ENCODE results near the gene KITLG. TPM values are rescaled to one million over a fixed set of nuclear protein-coding genes. Genes with fewer than 3 reads are reported as not detected.

Gene KITLG
- total RNA-seq, 1 donor from 2014 or later, result 0.61 TPM

- no peaks in the 10 kb centered on the region for H3K27me3 Mint-ChIP-seq (ENCODE audit: unreplicated experiment)
- TF ChIP-seq CTCF (IDR thresholded peaks at IDR 0.05; ENCODE audit: partially characterized antibody, unreplicated experiment), result no peak
- H3K4me3 Mint-ChIP-seq (ENCODE audit: unreplicated experiment), result no peak overlapping the region
- H3K36me3 Mint-ChIP-seq (ENCODE audit: unreplicated experiment), result no peaks in the 10 kb centered on the region
- no peak overlapping the region for H3K27ac Mint-ChIP-seq (ENCODE audit: unreplicated experiment)
- no peaks in the 10 kb centered on the region for H3K9me3 Mint-ChIP-seq (ENCODE audit: unreplicated experiment)
- no peak for DNase-seq
- no peaks in the 10 kb centered on the region for H3K4me1 Mint-ChIP-seq (ENCODE audit: low read depth, unreplicated experiment)
Measured at GRCh38 chr12:88546226-88546625, 34.0 kb downstream of the KITLG start.

- no peak overlapping the region for H3K27ac Mint-ChIP-seq (ENCODE audit: unreplicated experiment)
Measured at GRCh38 chr12:88544991-88545980, 35.0 kb downstream of the KITLG start.

GRCh38 chr12:88539893-88540292, 40.4 kb downstream of the KITLG start:
- no peaks in the 10 kb centered on the region for H3K36me3 Mint-ChIP-seq (ENCODE audit: unreplicated experiment)
- H3K27me3 Mint-ChIP-seq (ENCODE audit: unreplicated experiment), result no peaks in the 10 kb centered on the region
- no peaks in the 10 kb centered on the region for H3K9me3 Mint-ChIP-seq (ENCODE audit: unreplicated experiment)
- TF ChIP-seq CTCF (IDR thresholded peaks at IDR 0.05; ENCODE audit: partially characterized antibody, unreplicated experiment), result no peak
- no peaks in the 10 kb centered on the region for H3K4me1 Mint-ChIP-seq (ENCODE audit: low read depth, unreplicated experiment)
- no peak overlapping the region for H3K4me3 Mint-ChIP-seq (ENCODE audit: unreplicated experiment)
- no peak overlapping the region for H3K27ac Mint-ChIP-seq (ENCODE audit: unreplicated experiment)
- no peak for DNase-seq

More at GRCh38 chr12:88544991-88545980, 35.0 kb downstream of the KITLG start:
- Mint-ChIP-seq H3K4me3 (ENCODE audit: unreplicated experiment) (no peak overlapping the region), H3K27me3 (ENCODE audit: unreplicated experiment) (no peaks in the 10 kb centered on the region), H3K36me3 (ENCODE audit: unreplicated experiment) (no peaks in the 10 kb centered on the region), H3K4me1 (ENCODE audit: low read depth, unreplicated experiment) (no peaks in the 10 kb centered on the region), H3K9me3 (ENCODE audit: unreplicated experiment) (no peaks in the 10 kb centered on the region)
- no peak for TF ChIP-seq CTCF (IDR thresholded peaks at IDR 0.05; ENCODE audit: partially characterized antibody, unreplicated experiment)
- DNase-seq, result no peak

- Mint-ChIP-seq H3K4me1 (ENCODE audit: low read depth, unreplicated experiment) (no peaks in the 10 kb centered on the region), H3K36me3 (ENCODE audit: unreplicated experiment) (no peaks in the 10 kb centered on the region), H3K27ac (ENCODE audit: unreplicated experiment) (no peak overlapping the region), H3K9me3 (ENCODE audit: unreplicated experiment) (no peaks in the 10 kb centered on the region), H3K27me3 (ENCODE audit: unreplicated experiment) (no peaks in the 10 kb centered on the region), H3K4me3 (ENCODE audit: unreplicated experiment) (no peak overlapping the region)
- no peak for TF ChIP-seq CTCF (IDR thresholded peaks at IDR 0.05; ENCODE audit: partially characterized antibody, unreplicated experiment)
- no peak for DNase-seq
Measured at GRCh38 chr12:88538697-88539096, 41.6 kb downstream of the KITLG start.

GRCh38 chr12:88538250-88538649, 42.0 kb downstream of the KITLG start:
- TF ChIP-seq CTCF (IDR thresholded peaks at IDR 0.05; ENCODE audit: partially characterized antibody, unreplicated experiment), result no peak
- H3K27ac Mint-ChIP-seq (ENCODE audit: unreplicated experiment), result no peak overlapping the region
- DNase-seq, result no peak
- H3K36me3 Mint-ChIP-seq (ENCODE audit: unreplicated experiment), result no peaks in the 10 kb centered on the region
- H3K4me1 Mint-ChIP-seq (ENCODE audit: low read depth, unreplicated experiment), result no peaks in the 10 kb centered on the region
- H3K4me3 Mint-ChIP-seq (ENCODE audit: unreplicated experiment), result no peak overlapping the region
- H3K27me3 Mint-ChIP-seq (ENCODE audit: unreplicated experiment), result no peaks in the 10 kb centered on the region
- H3K9me3 Mint-ChIP-seq (ENCODE audit: unreplicated experiment), result no peaks in the 10 kb centered on the region
